HG02938 (cell line): ENCODE results near the gene OR3A2.
"Not testable (repeated sequence)": the region's sequence is repeated elsewhere in the genome, so short reads cannot be mapped to it uniquely, and the experiment has no call there.

ENCODE experiments used
- ATAC-seq: cut with Tn5 transposase; IDR thresholded peaks from one replicate; pipeline ENCODE4 v1.9.1; 2021; ENCODE audit warnings: mild to moderate bottlenecking, moderate library complexity; ENCODE audit not compliant: unreplicated experiment

OR3A2 gene

GRCh38 chr17:3295632-3296031 lies 90.5 kb downstream of the OR3A2 start:
- no peak for ATAC-seq

- not testable (repeated sequence) for ATAC-seq
Observed at GRCh38 chr17:3293548-3293947, 92.6 kb downstream of the OR3A2 start.

- ATAC-seq: no peak
Observed at GRCh38 chr17:3282901-3283300, 103.2 kb downstream of the OR3A2 start.

- ATAC-seq: no peak
Observed at GRCh38 chr17:3276126-3276525, 110.0 kb downstream of the OR3A2 start.

- no peak for ATAC-seq
Observed at GRCh38 chr17:3271072-3271848, 114.8 kb downstream of the OR3A2 start.

GRCh38 chr17:3260600-3260999 lies 125.5 kb downstream of the OR3A2 start:
- no peak for ATAC-seq

- no peak for ATAC-seq
Observed at GRCh38 chr17:3260163-3260562, 125.9 kb downstream of the OR3A2 start.

- no peak for ATAC-seq
Observed at GRCh38 chr17:3256575-3256974, 129.5 kb downstream of the OR3A2 start.

GRCh38 chr17:3249013-3249412 lies 137.1 kb downstream of the OR3A2 start:
- not testable (repeated sequence) for ATAC-seq

- ATAC-seq: not testable (repeated sequence)
Observed at GRCh38 chr17:3244841-3245240, 141.3 kb downstream of the OR3A2 start.

- not testable (repeated sequence) for ATAC-seq
Observed at GRCh38 chr17:3241044-3241443, 145.1 kb downstream of the OR3A2 start.

GRCh38 chr17:3238685-3239084 lies 147.4 kb downstream of the OR3A2 start:
- not testable (repeated sequence) for ATAC-seq

- not testable (repeated sequence) for ATAC-seq
Observed at GRCh38 chr17:3232300-3232699, 153.8 kb downstream of the OR3A2 start.
